Spleen (tissue), 11 donors: Measurements from ENCODE around the gene NXPH4. TPM values are rescaled to one million over a fixed set of nuclear protein-coding genes. Genes with fewer than 3 reads are reported as not detected.

Experiments
- DNase-seq: peaks from one replicate; pipeline ENCODE4 v3.0.0-alpha.2; 2020
- H3K27ac ChIP-seq, 8 donors: fragments of 200-600 bp; sonication (generic) in 7 of 8; 1 replicate in 4 of 8; 2 replicates in 4 of 8; pipeline versions ENCODE4 v1.5.0 to v1.8.0; 2016 to 2021; ENCODE audit warnings: inconsistent platforms in 4 of 8, mild to moderate bottlenecking in 4 of 8, moderate library complexity in 1 of 8
- H3K27me3 ChIP-seq, 7 donors: fragments of 200-600 bp; sonication (generic) in 6 of 7; replicated peaks in 1 of 7; 1 replicate in 4 of 7; 2 replicates in 3 of 7; pipeline versions ENCODE4 v1.5.0 to v1.8.0; 2016 to 2021; ENCODE audit warnings: inconsistent platforms in 3 of 7, mild to moderate bottlenecking in 1 of 7
- H3K36me3 ChIP-seq, 6 donors: fragments of 200-600 bp; sonication (generic) in 5 of 6; 1 replicate in 4 of 6; 2 replicates in 2 of 6; pipeline versions ENCODE4 v1.5.0 to v1.8.0; 2016 to 2021; ENCODE audit warnings: inconsistent platforms in 2 of 6
- H3K4me1 ChIP-seq, 6 donors: fragments of 200-600 bp; sonication (generic) in 5 of 6; 1 replicate in 3 of 6; 2 replicates in 3 of 6; pipeline versions ENCODE4 v1.5.0 to v1.8.0; 2016 to 2021; ENCODE audit warnings: inconsistent platforms in 3 of 6
- H3K4me3 ChIP-seq, 8 donors: fragments of 200-600 bp; sonication (generic) in 7 of 8; 1 replicate in 4 of 8; 2 replicates in 4 of 8; pipeline versions ENCODE4 v1.5.0 to v1.8.0; 2016 to 2021; ENCODE audit warnings: inconsistent platforms in 4 of 8, mild to moderate bottlenecking in 4 of 8, moderate library complexity in 2 of 8
- H3K9me3 ChIP-seq, 8 donors: fragments of 200-600 bp; sonication (generic) in 7 of 8; 1 replicate in 4 of 8; 2 replicates in 4 of 8; pipeline versions ENCODE4 v1.5.0 to v1.8.0; 2016 to 2021; ENCODE audit warnings: inconsistent platforms in 4 of 8
- POLR2A ChIP-seq, 3 donors: fragments of 450-650 bp; IDR thresholded peaks; one replicate each; pipeline ENCODE4 v1.5.1; 2017; ENCODE audit warnings: antibody characterized with exemption in 3 of 3, mild to moderate bottlenecking in 1 of 3
- POLR2AphosphoS5 ChIP-seq, 3 donors: sonication (generic); formaldehyde crosslinking; IDR thresholded peaks; one replicate each; pipeline ENCODE4 v1.5.1; 2017; ENCODE audit warnings: antibody characterized with exemption in 3 of 3
- WGBS, 5 donors: extraction: QIAGEN DNeasy Blood & Tissue Kit in 3 of 5; methylation state at CpG; one replicate each; pipeline versions ENCODE4 v1.1.5 to v1.1.7; 2013 to 2018; 5-methylcytosine and 5-hydroxymethylcytosine counted together
- intact Hi-C: fragments of 100-400 bp; cut with DNase I; formaldehyde crosslinking; loops from one replicate; pipeline ENCODE4 v1.15.0; 2023; ENCODE audit warnings: low total_unique reads
- polyA plus RNA-seq, 3 donors: library from polyadenylated mRNA; stranded (reverse); fragments of 200-250 nt; gene quantifications; one replicate each; pipeline ENCODE4 v1.2.1, GENCODE V29; 2013
- total RNA-seq, 7 donors: library from RNA; depleted of rRNA in 3 of 7; stranded (reverse); fragments of >200 nt in 3 of 7; fragmentation: NEBNext Ultra II Directional in 4 of 7; extraction: Animal tissue kit (Norgen Biotek cat#: 25700) in 4 of 7; gene quantifications; one replicate each; pipeline versions ENCODE4 v1.1.0 to v1.2.1, GENCODE V29; 2016 to 2021
- TF ChIP-seq, protein P1 (sequence below), 11 experiments: fragments of 200-600 bp in 7 of 11; fragments of 450-650 bp in 4 of 11; sonication (generic) in 4 of 11; IDR thresholded peaks in 8 of 11; conservative IDR thresholded peaks in 3 of 11; 1 replicate in 7 of 11; 2 replicates in 4 of 11; pipeline versions ENCODE4 v1.4.0 to v1.8.0; 2016 to 2021; ENCODE audit warnings: antibody characterized with exemption in 11 of 11, inconsistent platforms in 4 of 11, mild to moderate bottlenecking in 1 of 11
- donor health status: healthy with polysubstance abuse.
- donor health status: DM: no; HTN: no; CAD: no; lungs with moderate emphysema.
- donor health status: DM: no; HTN: no; CAD: no.
- donor health status: Bipolar disorder and iron deficiency.
- donor health status: healthy.
- donor health status: DM: no; HTN: no; CAD: no.
- donor health status: DM: yes; HTN: yes; CAD: no.

The NXPH4 gene
- total and polyA plus RNA-seq, 10 donors, result 0.11 to 0.60 (median 0.23) TPM; not detected in 4

DNA sequence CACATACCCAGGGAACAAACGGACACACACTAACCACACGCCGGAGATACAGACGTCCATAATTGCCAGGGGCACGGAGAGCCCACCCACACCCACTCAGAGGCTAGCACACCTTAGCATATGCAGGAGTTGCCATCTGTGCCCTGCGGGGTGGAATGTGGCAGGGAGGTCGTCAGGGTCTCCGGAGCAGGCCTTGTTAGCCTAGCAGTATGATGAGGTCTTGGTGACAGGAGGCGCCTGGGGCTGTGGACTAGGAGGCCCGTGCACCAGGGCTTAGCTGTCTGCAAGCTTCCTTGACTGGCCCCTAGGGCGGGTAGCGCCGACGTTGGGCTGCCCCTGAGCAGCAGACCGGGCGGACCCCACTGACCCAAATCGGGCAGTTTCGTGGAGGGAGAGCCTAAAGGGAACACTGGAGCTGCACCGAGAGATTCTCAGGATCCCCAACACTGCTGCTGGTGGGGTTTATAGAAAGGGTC is 24.4 kb downstream of the NXPH4 start:
- Histone ChIP-seq H3K27me3 (peaks cover 0 to 96% (median 82%) of the 10 kb centered on the region in 7 donors), H3K4me3 (peak overlapping the region in 7 of 8 donors; percentile 43 to 77 (median 53))
- peak; percentile 82 for DNase-seq

DNA sequence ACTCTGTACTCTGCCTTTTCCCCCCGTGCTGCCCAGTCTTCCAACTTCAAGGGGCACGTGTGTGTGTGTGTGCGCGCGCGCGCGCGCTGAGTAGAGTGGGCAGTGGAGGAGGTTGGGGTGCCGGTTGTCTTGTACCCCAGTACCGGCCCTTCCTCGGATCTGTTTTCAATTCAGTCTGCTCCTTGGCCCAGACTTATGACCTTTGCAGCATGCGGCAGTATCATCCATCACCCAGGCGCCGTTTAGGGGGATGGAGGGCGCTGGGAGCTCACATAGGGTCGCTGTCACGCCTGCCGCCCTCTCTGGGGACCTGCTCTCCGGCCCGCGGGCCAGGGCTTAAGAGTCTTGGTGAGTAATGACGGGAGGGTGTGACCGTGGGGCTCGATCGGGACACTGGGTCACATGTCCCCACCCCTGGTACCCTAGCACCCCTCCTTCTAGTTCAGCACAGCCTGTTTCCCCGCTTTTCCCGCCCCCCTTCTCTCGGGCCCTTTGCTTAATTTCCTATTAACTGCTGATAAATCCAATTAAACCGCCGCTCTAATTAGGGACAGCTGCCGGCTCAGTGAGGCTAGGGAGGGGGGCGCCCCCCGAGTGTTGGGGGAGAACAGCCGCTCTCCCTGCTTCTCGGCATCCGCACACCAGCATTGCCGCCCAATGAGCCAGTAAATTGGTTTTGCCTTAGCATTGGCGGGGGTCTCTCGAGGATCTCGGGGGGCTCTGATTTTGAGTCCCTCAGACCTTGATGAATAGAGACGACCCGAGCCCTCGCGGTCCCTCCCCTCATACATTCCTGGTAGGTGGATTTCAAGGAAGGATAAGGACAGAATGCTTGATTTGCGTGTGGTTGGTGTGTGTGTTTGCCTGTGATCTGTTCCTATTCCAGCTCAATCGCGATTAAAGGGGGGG is 25.1 kb downstream of the NXPH4 start:
- intact Hi-C loops, result no loop called here
- DNase-seq, result peak; percentile 76

More for the DNA sequence above, 24.4 kb downstream of the NXPH4 start:
- WGBS, 5 donors, result 6 to 11% (median 8%) methylated on average over 4 to 19 of the region's 19 CpGs
- peaks cover 58 to 83% (median 78%) of the 10 kb centered on the region in 6 donors for H3K4me1 ChIP-seq
- TF ChIP-seq, protein P1, sequence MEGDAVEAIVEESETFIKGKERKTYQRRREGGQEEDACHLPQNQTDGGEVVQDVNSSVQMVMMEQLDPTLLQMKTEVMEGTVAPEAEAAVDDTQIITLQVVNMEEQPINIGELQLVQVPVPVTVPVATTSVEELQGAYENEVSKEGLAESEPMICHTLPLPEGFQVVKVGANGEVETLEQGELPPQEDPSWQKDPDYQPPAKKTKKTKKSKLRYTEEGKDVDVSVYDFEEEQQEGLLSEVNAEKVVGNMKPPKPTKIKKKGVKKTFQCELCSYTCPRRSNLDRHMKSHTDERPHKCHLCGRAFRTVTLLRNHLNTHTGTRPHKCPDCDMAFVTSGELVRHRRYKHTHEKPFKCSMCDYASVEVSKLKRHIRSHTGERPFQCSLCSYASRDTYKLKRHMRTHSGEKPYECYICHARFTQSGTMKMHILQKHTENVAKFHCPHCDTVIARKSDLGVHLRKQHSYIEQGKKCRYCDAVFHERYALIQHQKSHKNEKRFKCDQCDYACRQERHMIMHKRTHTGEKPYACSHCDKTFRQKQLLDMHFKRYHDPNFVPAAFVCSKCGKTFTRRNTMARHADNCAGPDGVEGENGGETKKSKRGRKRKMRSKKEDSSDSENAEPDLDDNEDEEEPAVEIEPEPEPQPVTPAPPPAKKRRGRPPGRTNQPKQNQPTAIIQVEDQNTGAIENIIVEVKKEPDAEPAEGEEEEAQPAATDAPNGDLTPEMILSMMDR (IDR thresholded peaks at IDR 0.05 in 8 of 11, conservative IDR thresholded peaks at IDR 0.05 in 3 of 11), result no peak
- TF ChIP-seq POLR2A (IDR thresholded peaks at IDR 0.05) (no peak), POLR2AphosphoS5 (IDR thresholded peaks at IDR 0.05) (no peak)
- H3K9me3 ChIP-seq, result no peaks in the 10 kb centered on the region
- intact Hi-C loops, result no loop called here
- no peaks in the 10 kb centered on the region for H3K36me3 ChIP-seq
- no peak overlapping the region for H3K27ac ChIP-seq

DNA sequence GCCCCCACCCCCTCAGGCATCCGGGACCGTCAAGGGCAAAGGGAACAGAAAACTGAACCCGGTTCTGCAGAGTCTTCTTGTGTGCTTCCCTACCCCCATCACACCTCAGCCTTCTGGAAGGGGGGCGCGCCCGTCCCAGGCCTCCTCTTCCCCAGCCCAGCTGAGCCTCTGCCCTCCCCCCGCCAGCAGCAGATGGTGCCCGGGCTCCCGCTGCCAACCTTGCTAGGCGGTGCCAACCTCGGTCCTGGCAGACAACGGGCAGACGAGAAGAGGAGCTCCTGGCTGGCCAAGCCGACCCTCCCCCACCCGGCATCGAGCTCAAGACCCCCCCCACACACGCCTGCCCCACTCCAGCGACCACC is 25.7 kb downstream of the NXPH4 start:
- H3K9me3 ChIP-seq, result no peaks in the 10 kb centered on the region
- peaks cover 0 to 83% (median 70%) of the 10 kb centered on the region in 7 donors for H3K27me3 ChIP-seq
- peaks cover 58 to 70% (median 69%) of the 10 kb centered on the region in 6 donors for H3K4me1 ChIP-seq
- H3K36me3 ChIP-seq, result peaks cover 0 to 5% (median 0%) of the 10 kb centered on the region in 6 donors
- intact Hi-C loops, result no loop called here
- peak; percentile 83 for DNase-seq
- peak overlapping the region in 1 of 8 donors; percentile 1 for H3K27ac ChIP-seq
- H3K4me3 ChIP-seq, result peak overlapping the region in 5 of 8 donors; percentile 28 to 77 (median 32)
- TF ChIP-seq, protein P1 (IDR thresholded peaks at IDR 0.05 in 8 of 11, conservative IDR thresholded peaks at IDR 0.05 in 3 of 11), result no peak
- TF ChIP-seq POLR2A (IDR thresholded peaks at IDR 0.05) (no peak), POLR2AphosphoS5 (IDR thresholded peaks at IDR 0.05) (no peak)
- 2 to 4% (median 3%) methylated on average over 14 to 18 of the region's 18 CpGs for WGBS, 5 donors

More for the DNA sequence above, 25.1 kb downstream of the NXPH4 start:
- H3K9me3 ChIP-seq, result no peaks in the 10 kb centered on the region
- H3K4me1 ChIP-seq, result peaks cover 58 to 76% (median 72%) of the 10 kb centered on the region in 6 donors
- peaks cover 0 to 89% (median 76%) of the 10 kb centered on the region in 7 donors for H3K27me3 ChIP-seq
- H3K36me3 ChIP-seq, result peaks cover 0 to 3% (median 0%) of the 10 kb centered on the region in 6 donors
- H3K4me3 ChIP-seq, result peak overlapping the region in 2 of 8 donors; percentile 3 to 77
- TF ChIP-seq POLR2A (IDR thresholded peaks at IDR 0.05) (no peak), POLR2AphosphoS5 (IDR thresholded peaks at IDR 0.05) (no peak)
- TF ChIP-seq, protein P1 (IDR thresholded peaks at IDR 0.05 in 8 of 11, conservative IDR thresholded peaks at IDR 0.05 in 3 of 11), result no peak
- no peak overlapping the region for H3K27ac ChIP-seq
- WGBS, 5 donors, result 7 to 10% (median 9%) methylated on average over 41 to 48 of the region's 48 CpGs
